ENCODE results near the gene GLOD4.

Gene GLOD4

GRCh38 chr17:733743-734142 is 48.3 kb downstream of the GLOD4 start:
- DNase-seq: no peak

- peak; percentile 39 to 57 for DNase-seq
These were observed 49.0 kb downstream of the GLOD4 start for GRCh38 chr17:732902-733720.

- DNase-seq: peak; percentile 37 to 52
These were observed 49.8 kb downstream of the GLOD4 start, which contains the start of gene TLCD3A for GRCh38 chr17:732067-732901. Gene TLCD3A (plus strand): TSS chr17:732596. CDS start chr17:732648, 52 bp downstream.

- no peak for DNase-seq
These were observed 50.4 kb downstream of the GLOD4 start for GRCh38 chr17:731644-732066.

- DNase-seq: no peak
These were observed 53.2 kb downstream of the GLOD4 start for GRCh38 chr17:728911-729310.

- no peak for DNase-seq
These were observed 55.7 kb downstream of the GLOD4 start for GRCh38 chr17:726271-726919.

- no peak for DNase-seq
These were observed 56.3 kb downstream of the GLOD4 start for GRCh38 chr17:725746-726145.

- DNase-seq: no peak
These were observed 57.0 kb downstream of the GLOD4 start for GRCh38 chr17:725084-725483.

- no peak for DNase-seq
These were observed 60.5 kb downstream of the GLOD4 start for GRCh38 chr17:721540-721937.

- no peak for DNase-seq
These were observed 61.2 kb downstream of the GLOD4 start for GRCh38 chr17:720706-721539.

GRCh38 chr17:718075-718474 is 64.0 kb downstream of the GLOD4 start:
- no peak for DNase-seq
